ENCODE measurements around the gene LONRF3. TPM values are rescaled to one million over a fixed set of nuclear protein-coding genes. Genes with fewer than 3 reads are reported as not detected.

The LONRF3 gene
- total and polyA plus RNA-seq, 12 donors: 1.3 to 9.8 (median 7.4) TPM

- 1 to 46% (median 30%) methylated on average over 18 to 43 of the region's 43 CpGs; no CpG with 5 or more reads in 1 of the 4 donors for WGBS, 4 donors
- peak in 6 of 7 donors; percentile 25 to 53 (median 39) for DNase-seq
These were observed 880 bp upstream of the LONRF3 start for GRCh38 chrX:118973389-118974087.

GRCh38 chrX:118974908-118975671 lies 672 bp downstream of the LONRF3 start:
- intact Hi-C loops (cut with DNase I): no loop called here
- WGBS, 4 donors: 0 to 48% (median 21%) methylated on average over 1 to 82 of the region's 82 CpGs
- H3K27me3 ChIP-seq: peaks cover 5% of the 10 kb centered on the region
- H3K36me3 ChIP-seq (replicated peaks in 1 of 2): no peaks in the 10 kb centered on the region
- H3K27ac ChIP-seq: peak overlapping the region in 4 of 5 donors; percentile 73 to 94 (median 87)
- TF ChIP-seq CTCF (IDR thresholded peaks at IDR 0.05) (peak in 1 of 6 experiments; percentile 10), POLR2A (IDR thresholded peaks at IDR 0.05) (peak in 1 of 2 donors; percentile 32)
- H3K4me3 ChIP-seq: peak overlapping the region in 3 of 4 donors; percentile 18 to 38 (median 23)
- peaks cover 4 to 12% of the 10 kb centered on the region in 2 donors for H3K4me1 ChIP-seq (replicated peaks in 1 of 2)
- peak; percentile 36 to 60 (median 51) for DNase-seq
- no peaks in the 10 kb centered on the region for H3K9me3 ChIP-seq (replicated peaks in 1 of 3)

More at GRCh38 chrX:118973389-118974087, 880 bp upstream of the LONRF3 start:
- TF ChIP-seq POLR2A (IDR thresholded peaks at IDR 0.05): no peak
- no peak for TF ChIP-seq CTCF (IDR thresholded peaks at IDR 0.05)
- Histone ChIP-seq H3K36me3 (replicated peaks in 1 of 2) (no peaks in the 10 kb centered on the region), H3K4me1 (replicated peaks in 1 of 2) (peaks cover 4 to 12% of the 10 kb centered on the region in 2 donors), H3K4me3 (peak overlapping the region in 1 of 4 donors; percentile 38), H3K27me3 (peaks cover 5% of the 10 kb centered on the region), H3K27ac (no peak overlapping the region), H3K9me3 (replicated peaks in 1 of 3) (no peaks in the 10 kb centered on the region)
- intact Hi-C loops (cut with DNase I): no loop called here

- Histone ChIP-seq H3K36me3 (replicated peaks in 1 of 2) (no peaks in the 10 kb centered on the region), H3K4me1 (replicated peaks in 1 of 2) (peaks cover 4 to 12% of the 10 kb centered on the region in 2 donors), H3K9me3 (replicated peaks in 1 of 3) (no peaks in the 10 kb centered on the region), H3K27me3 (peaks cover 5% of the 10 kb centered on the region), H3K4me3 (peak overlapping the region in 2 of 4 donors; percentile 23 to 38), H3K27ac (peak overlapping the region in 4 of 5 donors; percentile 73 to 94 (median 87))
- TF ChIP-seq CTCF (IDR thresholded peaks at IDR 0.05) (no peak), POLR2A (IDR thresholded peaks at IDR 0.05) (peak in 1 of 2 donors; percentile 64)
- intact Hi-C loops (cut with DNase I): no loop called here
- peak; percentile 84 to 91 (median 89) for DNase-seq
- 0 to 40% (median 17%) methylated on average over 5 to 63 of the region's 64 CpGs for WGBS, 4 donors
These were observed 1.6 kb downstream of the LONRF3 start for GRCh38 chrX:118975831-118976598.

Data from adrenal gland (tissue), 12 donors.